Umbilical cord (tissue), 2 donors: Measurements from ENCODE around the gene SLC12A2. TPM values are rescaled to one million over a fixed set of nuclear protein-coding genes. Genes with fewer than 3 reads are reported as not detected.

ENCODE experiments used
- DNase-seq: peaks from one replicate; pipeline ENCODE4 v3.0.0-alpha.2; 2015; ENCODE audit warnings: low spot score
- total RNA-seq: library from RNA; depleted of rRNA; stranded (reverse); fragments of >200 nt; gene quantifications from one replicate; pipeline ENCODE4 v1.2.3, GENCODE V29; 2014; ENCODE audit warnings: low replicate concordance; ENCODE audit not compliant: insufficient read depth

SLC12A2 gene
- 24.6 TPM for total RNA-seq

- peak; percentile 98 for DNase-seq
These were observed at the start of gene SLC12A2 for GRCh38 chr5:128083033-128083810. SLC12A2 (plus strand) TSS chr5:128083766; CDS start chr5:128083955, 189 bp downstream.

- no peak for DNase-seq
These were observed 47.9 kb upstream of the SLC12A2 start for GRCh38 chr5:128035689-128036088.

- no peak for DNase-seq
These were observed 46.6 kb upstream of the SLC12A2 start for GRCh38 chr5:128036950-128037349.

- DNase-seq, result peak; percentile 42
These were observed 44.9 kb upstream of the SLC12A2 start for GRCh38 chr5:128038643-128039042.

- no peak for DNase-seq
These were observed 42.6 kb upstream of the SLC12A2 start for GRCh38 chr5:128040927-128041326.

GRCh38 chr5:128052780-128053179 is 30.8 kb upstream of the SLC12A2 start:
- DNase-seq, result no peak

- no peak for DNase-seq
These were observed 30.1 kb upstream of the SLC12A2 start for GRCh38 chr5:128053291-128053954.

- no peak for DNase-seq
These were observed 22.8 kb upstream of the SLC12A2 start for GRCh38 chr5:128060644-128061385.

GRCh38 chr5:128062172-128062746 is 21.3 kb upstream of the SLC12A2 start:
- DNase-seq, result no peak

- no peak for DNase-seq
These were observed 9.4 kb upstream of the SLC12A2 start for GRCh38 chr5:128074171-128074570.

- DNase-seq, result no peak
These were observed 8.6 kb upstream of the SLC12A2 start for GRCh38 chr5:128074953-128075352.

GRCh38 chr5:128077526-128077925 is 6.0 kb upstream of the SLC12A2 start:
- DNase-seq, result no peak

- peak; percentile 66 for DNase-seq
These were observed 2.3 kb upstream of the SLC12A2 start for GRCh38 chr5:128081111-128081851.

- no peak for DNase-seq
These were observed 974 bp upstream of the SLC12A2 start for GRCh38 chr5:128082551-128083032.

- peak; percentile 63 for DNase-seq
These were observed 253 bp downstream of the SLC12A2 start for GRCh38 chr5:128083811-128084227.

GRCh38 chr5:128084228-128085167 is 932 bp downstream of the SLC12A2 start:
- peak; percentile 23 for DNase-seq

- no peak for DNase-seq
These were observed 1.8 kb downstream of the SLC12A2 start for GRCh38 chr5:128085413-128085812.

- no peak for DNase-seq
These were observed 8.0 kb downstream of the SLC12A2 start for GRCh38 chr5:128091579-128091978.

- DNase-seq, result no peak
These were observed 8.6 kb downstream of the SLC12A2 start for GRCh38 chr5:128092144-128092543.

- no peak for DNase-seq
These were observed 9.8 kb downstream of the SLC12A2 start for GRCh38 chr5:128093368-128093767.
